GM12875 (cell line): ENCODE data around the gene KDM4B.

ENCODE experiments used
- H3K4me3 ChIP-seq: one replicate; pipeline ENCODE4 v1.5.1; 2011; ENCODE audit warnings: low read depth, low read length, control low read depth
- TF ChIP-seq, protein P1 (sequence below): IDR thresholded peaks from 2 replicates; pipeline ENCODE4 v1.5.1; 2011; ENCODE audit warnings: low read depth, mild to moderate bottlenecking, control low read depth, inconsistent platforms, low read length, moderate library complexity, borderline replicate concordance; ENCODE audit not compliant: insufficient read depth

The KDM4B gene

DNA sequence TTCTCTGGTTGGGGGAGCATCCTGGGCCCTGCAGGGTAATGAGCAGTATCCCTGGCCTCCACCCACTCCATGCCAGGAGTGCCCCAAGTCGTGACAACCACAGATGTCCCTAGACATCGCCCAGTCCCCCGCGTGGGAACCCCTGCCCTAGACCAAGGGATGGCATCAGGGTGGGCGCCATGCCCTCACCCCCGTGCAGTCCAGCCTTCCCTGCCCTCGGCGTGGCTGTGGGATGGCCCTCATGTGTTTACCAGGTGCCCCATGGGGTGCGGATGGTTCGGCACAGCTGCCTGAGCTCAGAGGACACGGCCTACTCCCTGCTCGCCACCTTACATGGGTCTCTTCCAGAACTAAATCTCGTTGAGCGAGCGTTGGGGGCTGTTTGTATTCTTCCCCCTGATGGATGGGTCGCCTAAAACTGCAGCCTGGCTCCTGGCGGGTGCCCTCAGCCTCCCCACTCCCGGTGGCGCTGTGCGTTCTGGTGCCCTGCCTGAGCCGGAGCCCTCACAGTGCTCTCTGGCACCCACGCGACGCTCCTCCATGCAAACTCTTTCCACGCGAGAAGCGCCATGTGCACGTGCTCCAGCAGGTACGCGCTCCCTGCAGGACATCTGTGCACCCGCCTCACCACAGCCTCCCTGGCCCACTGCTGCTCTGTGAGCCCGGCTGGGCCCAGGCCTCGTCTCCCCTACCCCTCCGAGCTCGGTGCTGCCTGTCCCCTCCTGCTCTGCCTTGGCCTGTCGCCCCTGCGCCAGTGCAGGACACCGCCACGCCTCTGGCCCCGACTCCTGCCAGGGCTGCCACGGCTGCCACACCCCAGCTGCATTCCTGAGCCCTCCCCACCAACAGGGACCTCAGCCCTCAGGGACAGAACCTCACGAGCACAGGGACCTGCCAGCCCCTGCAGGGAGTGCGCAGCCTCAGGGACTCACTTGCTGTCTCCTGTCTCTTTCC, 145.0 kb downstream of the KDM4B start:
- H3K4me3 ChIP-seq: no peak overlapping the region
- TF ChIP-seq, protein P1, sequence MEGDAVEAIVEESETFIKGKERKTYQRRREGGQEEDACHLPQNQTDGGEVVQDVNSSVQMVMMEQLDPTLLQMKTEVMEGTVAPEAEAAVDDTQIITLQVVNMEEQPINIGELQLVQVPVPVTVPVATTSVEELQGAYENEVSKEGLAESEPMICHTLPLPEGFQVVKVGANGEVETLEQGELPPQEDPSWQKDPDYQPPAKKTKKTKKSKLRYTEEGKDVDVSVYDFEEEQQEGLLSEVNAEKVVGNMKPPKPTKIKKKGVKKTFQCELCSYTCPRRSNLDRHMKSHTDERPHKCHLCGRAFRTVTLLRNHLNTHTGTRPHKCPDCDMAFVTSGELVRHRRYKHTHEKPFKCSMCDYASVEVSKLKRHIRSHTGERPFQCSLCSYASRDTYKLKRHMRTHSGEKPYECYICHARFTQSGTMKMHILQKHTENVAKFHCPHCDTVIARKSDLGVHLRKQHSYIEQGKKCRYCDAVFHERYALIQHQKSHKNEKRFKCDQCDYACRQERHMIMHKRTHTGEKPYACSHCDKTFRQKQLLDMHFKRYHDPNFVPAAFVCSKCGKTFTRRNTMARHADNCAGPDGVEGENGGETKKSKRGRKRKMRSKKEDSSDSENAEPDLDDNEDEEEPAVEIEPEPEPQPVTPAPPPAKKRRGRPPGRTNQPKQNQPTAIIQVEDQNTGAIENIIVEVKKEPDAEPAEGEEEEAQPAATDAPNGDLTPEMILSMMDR: no peak

DNA sequence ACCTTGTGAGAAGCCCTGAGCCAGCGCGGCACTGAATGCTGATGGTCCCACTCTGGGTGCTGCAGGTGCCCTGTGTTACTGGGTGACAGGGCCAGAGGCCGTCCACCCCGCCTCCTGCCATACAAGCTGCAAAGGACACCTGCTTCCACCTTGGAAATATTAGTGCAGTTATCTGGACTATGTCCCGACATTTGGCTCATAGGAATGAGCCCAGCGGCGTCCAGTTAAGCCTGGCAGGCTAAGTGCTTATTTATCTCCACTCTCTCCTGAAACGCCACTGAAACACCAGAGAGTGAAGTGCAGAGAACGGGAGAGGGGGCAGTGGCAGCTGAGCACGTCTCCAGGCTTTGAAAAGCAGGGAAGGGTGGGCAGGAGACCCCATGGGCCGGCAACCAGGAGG, 145.8 kb downstream of the KDM4B start:
- TF ChIP-seq, protein P1: no peak
- H3K4me3 ChIP-seq: no peak overlapping the region

DNA sequence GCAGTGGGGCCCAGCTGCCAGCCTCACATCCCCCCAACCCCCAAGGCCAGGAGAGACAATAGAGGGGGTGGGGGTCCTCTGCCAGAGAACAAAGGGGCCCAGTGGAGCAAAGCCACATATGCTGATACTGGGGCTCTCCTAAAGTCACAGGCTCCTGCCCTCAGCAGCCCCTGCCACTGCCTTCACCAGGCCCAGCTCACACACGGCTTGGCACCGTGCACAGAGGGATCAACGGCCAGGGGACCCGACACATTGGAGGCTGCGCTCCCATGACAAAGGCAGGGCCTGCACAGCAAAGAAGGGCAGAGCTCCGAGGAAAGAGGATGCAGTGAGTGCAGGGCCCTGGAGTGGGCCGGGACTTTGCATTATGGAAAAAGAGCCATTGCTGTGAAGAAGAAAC, 146.4 kb downstream of the KDM4B start:
- no peak overlapping the region for H3K4me3 ChIP-seq
- TF ChIP-seq, protein P1: no peak

DNA sequence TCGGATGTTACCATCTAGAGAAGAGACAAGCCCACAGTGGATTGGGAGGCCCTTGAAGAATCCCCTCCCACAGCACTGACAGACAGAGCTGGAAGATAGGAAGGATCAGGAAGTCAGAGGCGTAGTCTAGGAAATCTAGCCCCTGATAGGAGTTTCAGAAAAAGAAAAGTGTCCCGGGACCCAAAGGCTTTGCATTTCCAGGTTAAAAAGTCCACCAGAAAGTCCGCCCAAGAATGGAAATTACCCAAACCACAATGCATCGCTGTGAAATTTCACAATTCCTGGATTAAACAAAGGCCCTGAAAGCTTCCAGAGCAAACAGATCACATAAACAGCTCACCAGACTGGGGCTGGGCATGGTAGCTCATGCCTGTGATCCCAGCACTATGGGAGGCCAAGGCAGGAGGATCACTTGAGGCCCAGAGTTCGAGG, 146.9 kb downstream of the KDM4B start:
- TF ChIP-seq, protein P1: no peak

DNA sequence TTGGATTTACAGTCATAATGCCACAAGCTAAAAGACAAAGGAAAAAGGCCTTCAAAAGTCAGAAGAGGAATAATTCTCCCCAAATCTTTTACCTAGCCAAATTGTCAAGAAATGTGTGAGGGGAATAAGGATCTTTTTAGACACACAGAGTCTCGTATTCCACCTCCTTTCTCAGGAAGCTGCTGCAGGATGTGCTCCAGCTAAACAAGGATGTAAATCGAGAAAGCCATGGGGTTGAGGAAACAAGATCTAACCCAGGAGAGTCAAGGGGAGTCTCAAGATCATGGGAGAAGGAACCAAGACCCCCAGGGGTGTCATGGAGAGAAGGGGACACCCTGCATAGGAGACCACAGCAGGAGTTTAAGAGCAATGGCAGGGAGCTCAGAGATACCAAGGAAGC, 147.4 kb downstream of the KDM4B start:
- no peak overlapping the region for H3K4me3 ChIP-seq
- TF ChIP-seq, protein P1: no peak

More for the DNA sequence above, 146.9 kb downstream of the KDM4B start:
- H3K4me3 ChIP-seq: no peak overlapping the region

DNA sequence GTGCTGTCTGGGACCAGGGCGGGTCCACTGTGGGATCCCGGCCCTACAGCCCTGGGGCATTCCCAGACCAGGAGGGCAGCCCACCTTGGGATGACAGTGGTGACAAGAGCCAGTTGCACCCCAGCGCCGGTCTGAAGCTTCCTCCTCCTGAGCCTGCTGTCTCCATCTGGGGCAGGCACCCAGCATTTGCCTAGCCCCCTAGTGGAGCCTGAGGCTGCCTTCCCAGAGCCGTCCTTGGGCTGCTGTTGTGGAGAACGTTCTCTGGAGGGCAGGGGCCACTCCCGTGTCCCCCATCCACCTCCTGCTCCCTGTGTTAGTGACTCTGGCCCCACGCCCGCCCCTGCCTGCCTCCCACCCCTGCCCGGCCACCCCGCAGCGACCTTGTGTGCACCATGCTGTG, 148.5 kb downstream of the KDM4B start:
- TF ChIP-seq, protein P1: no peak

DNA sequence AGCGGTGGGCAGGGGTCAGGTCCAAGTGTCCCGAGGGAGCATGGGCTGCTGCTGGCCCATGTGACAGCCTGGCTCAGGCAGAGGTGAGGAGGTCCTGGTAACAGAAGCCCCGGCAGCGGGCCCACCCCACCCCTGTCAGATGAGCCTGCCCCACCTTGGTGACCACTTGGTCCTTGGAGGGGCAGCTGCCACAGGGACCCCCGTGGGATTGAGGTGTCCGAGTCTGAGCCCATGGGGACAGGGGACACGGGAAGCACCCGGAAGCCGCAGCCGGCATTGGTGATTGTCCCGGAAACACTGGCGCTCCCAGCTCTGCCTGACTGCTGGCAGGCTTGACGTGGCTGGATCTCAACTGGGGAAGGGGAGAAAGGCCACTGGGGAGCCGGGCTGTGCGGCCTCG, 149.1 kb downstream of the KDM4B start:
- TF ChIP-seq, protein P1: no peak

More for the DNA sequence above, 148.5 kb downstream of the KDM4B start:
- H3K4me3 ChIP-seq: no peak overlapping the region

More for the DNA sequence above, 149.1 kb downstream of the KDM4B start:
- no peak overlapping the region for H3K4me3 ChIP-seq
